GM19455 (cell line): ENCODE data around the gene RHOT2.

Source experiments
- ATAC-seq: cut with Tn5 transposase; IDR thresholded peaks from one replicate; pipeline ENCODE4 v1.9.1; 2021; ENCODE audit not compliant: unreplicated experiment

The RHOT2 gene

GRCh38 chr16:695355-696089, 27.6 kb downstream of the RHOT2 start:
- ATAC-seq = no peak

GRCh38 chr16:698911-699671, 31.2 kb downstream of the RHOT2 start:
- ATAC-seq = no peak

GRCh38 chr16:700684-701584, 33.0 kb downstream of the RHOT2 start:
- ATAC-seq = no peak

GRCh38 chr16:702341-702740, 34.4 kb downstream of the RHOT2 start:
- no peak for ATAC-seq

- ATAC-seq = no peak
These were observed 35.5 kb downstream of the RHOT2 start for GRCh38 chr16:703406-703805.

- no peak for ATAC-seq
These were observed 36.1 kb downstream of the RHOT2 start for GRCh38 chr16:704047-704446.

GRCh38 chr16:704552-705380, 36.8 kb downstream of the RHOT2 start:
- no peak for ATAC-seq

GRCh38 chr16:705431-706188, 37.7 kb downstream of the RHOT2 start, which contains the start of gene FBXL16:
Gene FBXL16, minus strand, starts transcription at chr16:705801. Its CDS starts 8,396 bp downstream, at chr16:697405.
- ATAC-seq = no peak

GRCh38 chr16:706189-707061, 38.5 kb downstream of the RHOT2 start:
- no peak for ATAC-seq

- ATAC-seq = no peak
These were observed 39.2 kb downstream of the RHOT2 start for GRCh38 chr16:707062-707538.

- ATAC-seq = no peak
These were observed 40.1 kb downstream of the RHOT2 start for GRCh38 chr16:708019-708418.

- no peak for ATAC-seq
These were observed 41.0 kb downstream of the RHOT2 start for GRCh38 chr16:708959-709358.

- ATAC-seq = no peak
These were observed 41.9 kb downstream of the RHOT2 start for GRCh38 chr16:709566-710499.

GRCh38 chr16:710500-711075, 42.7 kb downstream of the RHOT2 start:
- no peak for ATAC-seq

- ATAC-seq = no peak
These were observed 43.2 kb downstream of the RHOT2 start for GRCh38 chr16:711084-711483.

GRCh38 chr16:711548-712320, 43.8 kb downstream of the RHOT2 start:
- ATAC-seq = no peak
